GM18873 (cell line): ENCODE results near the gene USP30.

Experiments
- ATAC-seq: cut with Tn5 transposase; IDR thresholded peaks from one replicate; pipeline ENCODE4 v1.9.1; 2021; ENCODE audit warnings: mild to moderate bottlenecking, moderate library complexity, moderate number of reproducible peaks; ENCODE audit not compliant: unreplicated experiment, low FRiP score

Gene USP30

DNA sequence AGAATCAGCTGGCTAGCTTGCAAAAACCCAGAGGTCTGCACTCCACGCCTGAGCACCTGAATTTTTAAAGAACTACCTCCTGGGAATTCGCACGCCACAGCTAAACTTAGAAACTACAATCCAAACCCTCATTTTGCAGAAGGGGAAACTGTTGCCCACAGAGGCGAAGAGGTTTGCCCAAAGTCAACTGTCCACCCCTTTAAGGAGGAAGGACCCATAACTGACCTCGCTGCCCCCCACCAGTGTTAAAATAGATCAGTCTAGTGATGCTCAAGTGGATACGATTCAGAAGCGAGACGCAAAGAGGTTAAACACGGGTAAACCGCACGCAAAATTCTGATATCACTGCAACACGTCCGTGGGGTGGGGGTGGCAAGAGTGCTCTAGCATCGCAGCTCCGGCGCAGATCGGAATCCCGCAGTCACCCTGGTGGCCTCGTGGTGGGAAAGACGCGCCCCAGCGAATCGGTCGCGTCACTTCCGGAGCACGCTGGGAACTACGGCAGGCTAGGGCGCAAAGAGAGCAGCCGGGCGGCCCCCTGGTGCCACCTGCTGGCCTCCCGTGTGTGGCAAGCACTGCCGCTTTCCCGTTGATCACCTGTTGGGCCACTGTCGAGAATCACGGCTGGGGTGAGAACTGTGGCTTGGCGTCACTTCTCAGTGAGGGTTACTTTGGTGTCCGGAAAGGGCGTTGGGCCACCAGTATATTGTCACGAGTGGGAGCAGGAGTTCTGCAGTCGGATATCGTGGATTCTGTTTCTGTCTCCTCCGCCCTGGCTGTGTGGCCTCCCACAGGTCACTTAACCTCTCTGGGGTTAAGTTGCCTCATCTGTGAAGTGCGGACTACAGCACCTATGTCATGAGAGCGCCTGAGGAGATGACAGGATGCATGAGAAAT is 40.9 kb downstream of the USP30 start, which contains the start of gene ALKBH2:
ALKBH2 (minus strand) TSS at position 451 of the 897 bp plus-strand sequence. CDS start 686 bp downstream, outside the sequence.
- ATAC-seq = peak; percentile 47

DNA sequence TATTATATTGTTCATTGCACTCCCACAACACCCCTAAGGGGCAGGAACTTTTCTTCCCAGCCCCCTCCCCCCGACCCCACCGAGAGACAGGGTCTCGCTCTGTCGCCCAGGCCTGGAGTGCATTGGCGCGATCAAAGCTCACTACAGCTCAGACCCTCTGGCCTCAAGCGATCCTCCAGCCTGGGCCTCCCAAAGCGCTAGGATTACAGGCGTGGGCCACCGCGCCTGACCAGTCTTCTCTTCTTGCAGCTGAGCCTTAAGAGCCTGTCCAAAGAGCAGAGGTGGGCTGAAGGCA is 44.7 kb downstream of the USP30 start:
- no peak for ATAC-seq

DNA sequence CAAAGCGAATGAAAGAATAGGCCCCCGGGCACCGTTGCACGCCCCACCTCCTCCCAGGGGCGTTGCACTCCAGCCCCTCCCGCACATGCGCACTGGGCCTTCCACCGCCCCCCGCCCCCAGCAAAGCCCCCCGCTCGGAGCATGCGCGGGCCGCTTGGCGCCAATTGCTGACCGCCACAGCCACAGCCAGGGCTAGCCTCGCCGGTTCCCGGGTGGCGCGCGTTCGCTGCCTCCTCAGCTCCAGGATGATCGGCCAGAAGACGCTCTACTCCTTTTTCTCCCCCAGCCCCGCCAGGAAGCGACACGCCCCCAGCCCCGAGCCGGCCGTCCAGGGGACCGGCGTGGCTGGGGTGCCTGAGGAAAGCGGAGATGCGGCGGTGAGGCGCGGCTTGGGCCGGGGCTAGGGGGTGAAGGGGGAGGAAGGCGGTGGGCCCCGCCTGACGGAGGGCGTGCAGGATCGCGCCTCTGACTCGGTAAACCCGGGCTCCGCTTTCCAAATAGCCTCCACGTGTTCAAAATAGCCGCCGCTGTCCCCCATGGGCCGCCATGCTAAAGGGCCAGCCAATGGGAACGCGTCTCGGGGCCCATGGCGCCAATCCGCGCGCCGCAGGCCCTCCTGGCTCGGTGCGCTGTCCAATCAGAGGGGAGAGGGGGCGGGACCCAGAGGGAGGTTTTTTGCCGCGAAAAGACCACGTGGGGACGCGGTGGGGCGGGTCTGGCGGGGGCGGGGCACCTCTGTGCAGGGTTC is 45.2 kb downstream of the USP30 start, which contains the start of gene UNG:
UNG (plus strand) TSS at position 163 of the 748 bp plus-strand sequence; CDS start at position 246, 83 bp downstream.
- ATAC-seq = peak; percentile 80

DNA sequence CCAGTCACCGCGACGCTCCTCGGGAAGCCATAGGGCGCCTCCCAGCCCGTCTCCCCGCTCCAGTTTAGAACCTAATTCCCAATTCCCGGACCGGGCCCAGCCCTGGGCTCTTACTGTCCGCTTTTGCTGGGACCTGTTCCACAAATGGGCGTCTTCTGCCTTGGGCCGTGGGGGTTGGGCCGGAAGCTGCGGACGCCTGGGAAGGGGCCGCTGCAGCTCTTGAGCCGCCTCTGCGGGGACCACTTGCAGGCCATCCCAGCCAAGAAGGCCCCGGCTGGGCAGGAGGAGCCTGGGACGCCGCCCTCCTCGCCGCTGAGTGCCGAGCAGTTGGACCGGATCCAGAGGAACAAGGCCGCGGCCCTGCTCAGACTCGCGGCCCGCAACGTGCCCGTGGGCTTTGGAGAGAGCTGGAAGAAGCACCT is 45.8 kb downstream of the USP30 start:
- ATAC-seq = peak; percentile 15

DNA sequence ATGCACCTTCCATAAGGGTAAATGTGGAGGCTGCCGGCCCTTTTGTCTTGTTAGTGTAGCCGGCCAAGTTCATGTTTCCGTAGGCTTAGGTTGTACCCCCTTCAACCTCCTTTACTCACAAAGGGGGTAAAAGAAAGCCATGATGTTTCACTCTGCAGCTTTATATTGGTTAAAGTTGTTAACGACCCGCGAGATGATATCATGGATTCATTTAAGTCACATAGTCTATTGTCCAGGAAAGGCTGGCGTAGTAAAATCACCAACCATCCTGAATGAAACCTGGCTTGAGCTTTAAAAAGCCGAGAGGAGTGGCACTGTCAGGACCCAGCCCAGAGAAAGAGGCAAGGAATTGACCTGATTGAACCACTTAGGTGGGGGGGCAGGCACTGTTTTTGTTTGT is 46.3 kb downstream of the USP30 start:
- no peak for ATAC-seq

DNA sequence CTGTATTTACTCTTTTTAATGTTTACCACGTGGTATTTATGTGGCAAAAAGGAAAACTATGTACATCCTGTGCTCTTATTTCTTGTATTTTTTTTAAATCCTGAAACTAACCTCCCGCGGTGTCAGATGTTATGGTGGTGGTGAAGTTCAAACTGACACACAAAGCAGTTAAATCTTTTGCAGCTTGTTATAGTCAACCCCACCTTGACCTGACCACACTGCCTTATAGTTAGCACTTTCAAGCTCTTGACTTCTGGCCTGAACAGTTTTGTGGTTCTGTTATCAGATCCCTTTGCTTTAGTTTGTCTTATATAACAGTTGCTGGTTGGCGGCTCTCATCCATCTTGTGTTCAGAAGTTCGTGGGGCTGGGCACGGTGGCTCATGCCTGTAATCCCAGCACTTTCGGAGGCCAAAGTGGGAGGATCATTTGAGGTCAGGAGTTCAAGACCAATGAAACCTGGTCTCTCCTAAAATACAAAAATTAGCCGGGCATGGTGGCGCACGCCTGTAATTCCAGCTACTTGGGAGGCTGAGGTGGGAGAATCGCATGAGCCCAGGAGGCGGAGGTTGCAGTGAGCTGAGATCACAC is 47.1 kb downstream of the USP30 start:
- ATAC-seq = no peak

DNA sequence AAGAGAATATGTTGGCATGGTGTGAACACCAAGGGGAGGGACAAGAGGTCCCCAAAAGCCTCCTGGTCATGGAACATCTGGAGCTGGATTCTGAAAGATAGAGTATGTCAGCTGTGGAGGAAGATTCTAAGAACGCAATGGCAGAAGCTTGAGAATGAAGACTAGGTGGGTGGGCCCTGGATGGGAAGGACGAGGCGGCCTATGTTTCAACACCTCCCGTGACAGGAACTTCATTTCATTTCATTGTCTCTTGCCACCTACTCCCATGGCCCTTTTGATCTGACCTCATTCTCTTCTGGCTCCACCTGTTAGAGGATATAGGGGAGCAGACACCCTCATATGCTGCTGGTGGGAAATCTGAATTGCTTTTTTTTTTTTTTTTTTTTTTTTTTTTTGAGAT is 48.4 kb downstream of the USP30 start:
- ATAC-seq = no peak

DNA sequence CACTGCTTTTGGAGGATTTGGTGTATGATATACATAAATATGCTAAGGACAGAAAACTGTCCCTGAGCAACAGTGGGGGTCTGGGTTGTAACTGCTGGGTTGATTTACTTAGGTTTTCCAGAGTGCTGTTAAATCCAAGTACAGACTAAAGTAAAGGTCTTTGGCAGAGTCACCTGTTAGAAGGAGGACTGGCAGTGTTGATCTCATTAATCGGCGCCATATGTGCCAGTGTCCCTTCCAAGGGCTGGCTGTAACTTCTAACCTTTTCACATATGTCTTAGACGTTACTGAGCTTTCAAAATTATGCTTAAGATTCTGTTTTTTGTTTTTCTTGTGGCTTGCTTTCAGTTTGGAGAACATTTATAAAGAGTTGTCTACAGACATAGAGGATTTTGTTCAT is 50.1 kb downstream of the USP30 start:
- ATAC-seq = no peak

DNA sequence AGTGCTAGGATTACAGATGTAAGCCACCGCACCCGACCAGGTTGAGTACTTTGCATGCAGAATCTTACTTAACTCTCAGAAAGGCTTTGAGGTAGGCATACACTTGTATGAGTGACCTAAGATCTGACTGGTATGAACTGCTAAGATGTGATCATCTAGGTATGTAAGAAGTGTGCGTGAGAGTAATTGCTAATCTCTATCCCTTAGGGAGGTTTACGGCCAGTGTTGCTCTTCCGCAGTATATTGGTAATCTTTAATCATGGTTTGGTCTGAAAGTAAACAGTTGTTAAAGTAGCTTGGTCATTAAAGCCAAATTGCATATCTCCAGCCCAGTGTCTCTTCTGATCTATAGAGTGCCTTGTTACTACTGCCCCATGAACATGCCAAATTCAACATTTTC is 52.8 kb downstream of the USP30 start:
- ATAC-seq = no peak

DNA sequence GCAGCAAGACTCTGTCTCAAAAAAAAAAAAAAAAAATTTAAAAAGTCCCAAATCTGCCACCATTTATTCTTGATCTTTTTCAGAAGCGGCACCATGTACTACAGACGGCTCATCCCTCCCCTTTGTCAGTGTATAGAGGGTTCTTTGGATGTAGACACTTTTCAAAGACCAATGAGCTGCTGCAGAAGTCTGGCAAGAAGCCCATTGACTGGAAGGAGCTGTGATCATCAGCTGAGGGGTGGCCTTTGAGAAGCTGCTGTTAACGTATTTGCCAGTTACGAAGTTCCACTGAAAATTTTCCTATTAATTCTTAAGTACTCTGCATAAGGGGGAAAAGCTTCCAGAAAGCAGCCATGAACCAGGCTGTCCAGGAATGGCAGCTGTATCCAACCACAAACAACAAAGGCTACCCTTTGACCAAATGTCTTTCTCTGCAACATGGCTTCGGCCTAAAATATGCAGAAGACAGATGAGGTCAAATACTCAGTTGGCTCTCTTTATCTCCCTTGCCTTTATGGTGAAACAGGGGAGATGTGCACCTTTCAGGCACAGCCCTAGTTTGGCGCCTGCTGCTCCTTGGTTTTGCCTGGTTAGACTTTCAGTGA is 57.5 kb downstream of the USP30 start:
- no peak for ATAC-seq

DNA sequence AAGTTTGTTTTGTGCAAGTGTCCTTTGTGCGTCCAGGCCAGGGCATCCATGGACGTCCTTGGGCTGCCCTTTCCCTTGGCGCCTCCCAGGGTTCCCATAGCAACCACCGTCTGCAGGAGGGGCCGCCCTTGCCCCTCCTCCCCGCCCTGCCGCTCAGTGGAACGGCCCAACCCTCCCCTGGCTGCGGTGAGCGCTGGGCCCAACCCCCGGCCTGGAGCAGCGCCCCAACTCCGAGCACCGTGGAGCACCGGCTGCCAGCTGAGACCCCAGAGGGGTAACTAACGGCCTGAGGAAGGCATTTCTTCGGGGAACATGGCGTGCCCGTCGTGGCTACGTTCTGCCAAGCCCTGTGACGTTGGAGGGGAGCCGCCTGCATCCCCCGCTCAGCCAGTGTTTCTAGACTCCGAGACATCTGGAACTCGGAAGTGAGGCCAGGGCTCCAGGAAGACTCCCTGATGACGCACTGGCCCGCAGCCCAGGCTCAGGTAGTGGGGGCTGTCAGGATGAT is 58.7 kb downstream of the USP30 start:
- no peak for ATAC-seq

DNA sequence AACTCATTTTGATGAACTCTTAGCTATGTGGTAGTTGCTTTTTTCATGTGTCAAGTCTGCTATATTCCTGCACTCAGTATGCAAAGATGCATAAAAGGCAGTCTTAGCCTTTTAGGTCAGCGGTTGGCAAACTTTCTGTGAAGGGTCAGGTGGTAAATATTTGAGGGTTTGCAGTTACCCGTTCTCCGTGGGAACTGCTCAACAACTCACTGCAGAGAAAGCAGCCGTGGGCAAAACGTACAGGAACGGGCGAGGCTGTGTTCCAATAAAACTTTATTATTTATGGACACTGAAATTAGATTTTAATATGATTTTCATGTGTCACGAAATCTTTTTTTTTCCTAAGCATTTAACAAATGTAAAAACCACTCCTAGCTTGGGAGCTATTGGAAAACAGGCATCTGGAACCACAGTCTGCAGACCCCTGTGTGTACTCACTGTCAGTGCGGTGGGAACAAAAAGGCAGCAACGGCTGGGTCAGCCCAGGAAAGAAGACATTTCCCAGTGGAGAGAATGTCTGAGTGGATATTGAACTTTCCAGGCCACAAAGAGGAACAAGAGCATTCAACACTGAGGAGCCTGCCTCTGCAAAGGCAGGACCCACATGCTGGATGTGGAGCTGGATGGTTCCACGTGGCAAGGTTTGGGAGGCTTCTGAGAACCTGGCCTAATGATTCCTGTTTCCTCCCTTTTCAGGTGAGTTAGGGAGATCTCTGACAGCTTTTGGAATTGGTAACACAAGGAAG is 60.5 kb downstream of the USP30 start:
- ATAC-seq = no peak

DNA sequence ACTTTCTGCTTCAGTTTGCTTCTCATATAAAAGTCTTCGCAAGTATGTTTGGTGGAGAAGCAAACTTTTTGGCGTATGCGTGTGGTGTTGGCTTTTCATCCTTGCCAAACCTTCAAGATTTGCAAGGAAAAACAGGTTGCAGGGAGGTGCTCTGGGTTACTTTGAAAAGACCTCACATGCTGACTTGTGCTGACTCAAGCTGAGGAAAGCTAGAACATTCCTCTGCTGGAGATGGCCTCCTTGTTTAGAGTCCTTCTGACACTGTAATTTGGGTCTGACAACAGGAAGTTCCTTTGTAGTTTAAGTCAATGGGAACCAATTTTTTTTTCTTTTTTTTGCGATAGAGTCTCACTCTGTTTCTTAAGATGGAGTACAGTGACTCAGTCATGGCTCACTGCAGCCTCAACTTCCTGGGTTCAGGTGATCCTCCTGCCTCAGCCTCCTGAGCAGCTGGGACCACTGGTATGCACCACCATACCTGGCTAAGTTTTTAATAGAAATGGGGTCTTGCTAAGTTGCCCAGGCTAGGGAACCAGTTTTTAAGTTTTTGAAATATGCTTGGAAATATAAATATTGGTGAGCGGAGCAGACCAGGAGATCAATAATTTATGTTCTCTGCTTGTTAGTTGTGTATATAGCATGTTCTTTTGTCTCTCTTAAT is 61.4 kb downstream of the USP30 start:
- ATAC-seq = no peak

DNA sequence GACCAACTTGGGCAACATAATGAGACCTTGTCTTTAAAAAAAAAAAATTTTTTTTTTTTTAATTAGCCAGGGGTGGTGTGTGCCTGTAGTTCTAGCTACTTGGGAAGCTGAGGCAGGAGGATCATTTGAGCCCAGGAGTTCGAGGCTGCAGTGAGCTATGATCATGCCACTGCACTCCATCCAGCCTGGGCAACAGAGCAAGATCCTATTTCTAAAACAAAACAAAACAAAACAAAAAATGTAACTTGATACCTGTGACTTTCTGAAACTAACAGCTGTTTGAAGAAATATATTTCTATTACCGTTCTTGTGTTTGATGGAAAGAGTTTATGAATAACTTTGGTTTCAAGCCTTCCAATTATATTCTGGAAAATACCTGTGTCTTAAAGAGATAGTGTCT is 62.3 kb downstream of the USP30 start:
- no peak for ATAC-seq

DNA sequence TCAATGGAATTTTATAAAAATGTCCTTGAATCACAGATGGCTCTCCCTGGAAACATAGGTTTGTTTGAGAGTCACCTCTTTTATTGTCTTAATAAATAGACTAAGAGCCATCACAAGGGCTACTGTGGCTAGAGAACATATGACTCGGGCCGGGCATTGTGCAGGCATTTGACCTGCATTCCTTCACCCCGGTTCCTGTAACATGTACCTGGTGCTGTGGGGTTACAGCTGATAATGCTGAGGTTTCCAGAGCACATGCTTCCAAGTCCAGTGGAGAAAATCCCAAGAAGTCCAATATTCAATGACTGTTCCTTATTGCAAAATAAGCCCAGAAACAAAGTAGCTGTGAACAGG is 63.0 kb downstream of the USP30 start:
- ATAC-seq = no peak

DNA sequence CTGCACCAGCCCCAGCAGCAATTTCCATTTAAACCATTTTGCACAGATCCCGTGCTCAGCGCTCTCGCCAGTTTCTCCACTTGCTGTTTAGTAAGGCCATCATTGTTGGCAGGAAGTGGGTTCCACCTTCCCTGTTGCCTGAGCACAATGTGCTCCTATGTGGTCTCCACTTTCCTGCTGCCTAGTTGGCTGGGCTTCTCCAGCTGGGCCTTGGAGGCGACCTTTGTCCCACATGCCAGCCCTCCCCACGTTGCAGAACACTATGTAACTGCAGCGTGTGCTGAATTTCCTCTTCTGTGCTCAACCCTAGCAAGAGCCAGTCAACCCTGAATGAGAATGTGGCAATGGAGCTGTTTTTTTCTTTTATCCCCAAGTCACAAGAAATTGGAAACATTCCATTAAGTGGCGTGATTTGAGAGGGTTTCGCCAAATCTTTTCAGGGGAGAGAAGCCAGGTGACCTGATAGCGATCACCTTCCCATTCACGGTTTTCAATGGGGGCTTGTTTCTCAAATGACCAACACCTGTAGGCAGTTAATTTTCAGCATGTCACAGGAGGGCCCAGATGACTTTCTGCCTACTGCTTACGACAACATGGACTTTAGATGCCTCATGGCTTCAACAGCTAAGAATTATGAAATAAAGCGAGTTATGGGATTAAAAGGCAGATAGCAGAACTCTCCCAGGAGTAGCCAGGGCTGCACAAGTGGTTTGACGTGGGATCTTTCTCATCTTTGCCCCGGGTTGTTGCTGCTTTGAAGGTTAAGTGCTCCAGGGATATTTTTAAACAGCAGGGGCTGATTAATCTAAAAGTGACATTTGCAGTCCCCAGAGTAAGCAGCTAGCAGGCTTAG is 63.6 kb downstream of the USP30 start, which contains the start of gene ACACB:
ACACB (plus strand) TSS at position 830 of the 853 bp plus-strand sequence. CDS start 22,819 bp downstream, outside the sequence.
- no peak for ATAC-seq

DNA sequence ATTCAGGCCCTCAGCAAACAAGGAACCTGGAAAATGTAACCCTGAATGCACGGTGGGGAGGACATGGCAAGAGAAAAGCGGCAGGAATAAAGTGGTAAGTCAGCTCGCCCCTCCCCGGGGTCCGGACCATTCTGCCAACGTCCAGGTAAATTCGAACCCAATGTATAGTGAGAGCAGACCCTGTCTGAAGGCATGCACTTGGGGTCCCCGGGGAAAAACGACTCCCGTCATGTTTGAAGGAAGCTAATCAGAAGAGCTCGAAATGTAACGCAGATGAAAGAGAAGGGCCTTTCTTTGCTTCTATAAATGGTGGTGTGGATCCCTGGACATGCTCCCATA is 64.2 kb downstream of the USP30 start:
- ATAC-seq = no peak

DNA sequence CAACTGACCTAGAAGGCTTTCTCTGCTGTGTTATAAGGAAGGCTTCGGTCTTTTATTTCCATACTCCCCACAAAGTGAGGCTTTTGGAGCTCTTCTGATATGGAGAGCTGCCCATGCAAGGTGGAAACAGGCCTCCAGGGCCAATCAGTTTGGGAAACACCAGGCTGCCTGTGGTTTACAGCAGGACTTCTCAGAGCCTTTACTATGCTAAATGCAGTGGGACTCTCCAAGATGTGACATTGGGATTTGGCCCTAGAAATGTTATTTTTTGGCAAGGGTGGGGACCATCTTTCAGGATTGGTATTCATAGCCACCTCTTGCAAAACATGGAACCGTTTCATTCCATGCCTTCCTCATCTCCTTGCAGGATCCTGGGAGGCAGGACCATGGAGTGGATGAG is 67.7 kb downstream of the USP30 start:
- ATAC-seq = no peak

DNA sequence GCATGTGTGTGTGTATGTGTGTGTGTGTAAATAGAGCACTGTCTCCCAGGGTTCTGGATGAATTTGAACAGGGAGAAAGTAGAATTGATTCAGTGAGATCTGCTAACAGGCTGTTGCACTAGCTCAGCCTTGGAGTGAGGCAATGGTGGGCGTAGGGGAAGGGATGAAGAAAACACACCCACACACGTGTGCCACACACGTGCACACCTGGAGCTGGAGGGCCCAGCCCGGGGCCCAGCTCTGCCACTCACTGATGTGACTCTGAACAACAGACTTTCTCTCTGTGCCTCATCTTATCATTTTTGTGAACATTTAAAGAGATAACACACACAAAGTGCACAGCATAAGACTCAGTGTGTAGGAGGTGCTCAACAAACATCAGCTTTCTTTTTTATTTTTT is 68.2 kb downstream of the USP30 start:
- no peak for ATAC-seq
